ENCODE data around the gene PLEKHG5.

DNA sequence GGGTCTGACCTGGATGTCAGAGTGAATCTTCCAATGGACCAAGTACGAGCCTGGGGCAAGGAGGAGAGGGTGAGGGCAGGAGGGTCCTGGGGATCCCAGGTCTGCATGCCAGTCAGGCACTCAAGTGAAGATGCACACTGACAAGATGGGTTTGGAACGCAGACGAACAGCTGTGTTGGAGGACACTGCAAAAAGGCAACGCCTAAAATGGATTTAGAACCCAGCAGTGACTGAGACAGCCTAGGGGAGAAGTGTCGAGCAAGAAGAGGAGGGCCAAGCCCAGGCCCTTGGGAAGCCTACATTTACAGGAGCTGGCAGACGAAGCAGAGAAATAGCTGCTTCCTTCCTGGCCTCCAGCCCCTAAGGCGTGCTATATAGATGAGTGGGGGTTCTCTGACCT, 37.0 kb upstream of the PLEKHG5 start:
- TF ChIP-seq, protein P1, sequence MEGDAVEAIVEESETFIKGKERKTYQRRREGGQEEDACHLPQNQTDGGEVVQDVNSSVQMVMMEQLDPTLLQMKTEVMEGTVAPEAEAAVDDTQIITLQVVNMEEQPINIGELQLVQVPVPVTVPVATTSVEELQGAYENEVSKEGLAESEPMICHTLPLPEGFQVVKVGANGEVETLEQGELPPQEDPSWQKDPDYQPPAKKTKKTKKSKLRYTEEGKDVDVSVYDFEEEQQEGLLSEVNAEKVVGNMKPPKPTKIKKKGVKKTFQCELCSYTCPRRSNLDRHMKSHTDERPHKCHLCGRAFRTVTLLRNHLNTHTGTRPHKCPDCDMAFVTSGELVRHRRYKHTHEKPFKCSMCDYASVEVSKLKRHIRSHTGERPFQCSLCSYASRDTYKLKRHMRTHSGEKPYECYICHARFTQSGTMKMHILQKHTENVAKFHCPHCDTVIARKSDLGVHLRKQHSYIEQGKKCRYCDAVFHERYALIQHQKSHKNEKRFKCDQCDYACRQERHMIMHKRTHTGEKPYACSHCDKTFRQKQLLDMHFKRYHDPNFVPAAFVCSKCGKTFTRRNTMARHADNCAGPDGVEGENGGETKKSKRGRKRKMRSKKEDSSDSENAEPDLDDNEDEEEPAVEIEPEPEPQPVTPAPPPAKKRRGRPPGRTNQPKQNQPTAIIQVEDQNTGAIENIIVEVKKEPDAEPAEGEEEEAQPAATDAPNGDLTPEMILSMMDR (IDR thresholded peaks at IDR 0.05 in 4 of 5, conservative IDR thresholded peaks at IDR 0.05 in 1 of 5): no peak
- no peak for TF ChIP-seq POLR2A (IDR thresholded peaks at IDR 0.05)
